Measurements from ENCODE around the gene CSGALNACT2.

DNA sequence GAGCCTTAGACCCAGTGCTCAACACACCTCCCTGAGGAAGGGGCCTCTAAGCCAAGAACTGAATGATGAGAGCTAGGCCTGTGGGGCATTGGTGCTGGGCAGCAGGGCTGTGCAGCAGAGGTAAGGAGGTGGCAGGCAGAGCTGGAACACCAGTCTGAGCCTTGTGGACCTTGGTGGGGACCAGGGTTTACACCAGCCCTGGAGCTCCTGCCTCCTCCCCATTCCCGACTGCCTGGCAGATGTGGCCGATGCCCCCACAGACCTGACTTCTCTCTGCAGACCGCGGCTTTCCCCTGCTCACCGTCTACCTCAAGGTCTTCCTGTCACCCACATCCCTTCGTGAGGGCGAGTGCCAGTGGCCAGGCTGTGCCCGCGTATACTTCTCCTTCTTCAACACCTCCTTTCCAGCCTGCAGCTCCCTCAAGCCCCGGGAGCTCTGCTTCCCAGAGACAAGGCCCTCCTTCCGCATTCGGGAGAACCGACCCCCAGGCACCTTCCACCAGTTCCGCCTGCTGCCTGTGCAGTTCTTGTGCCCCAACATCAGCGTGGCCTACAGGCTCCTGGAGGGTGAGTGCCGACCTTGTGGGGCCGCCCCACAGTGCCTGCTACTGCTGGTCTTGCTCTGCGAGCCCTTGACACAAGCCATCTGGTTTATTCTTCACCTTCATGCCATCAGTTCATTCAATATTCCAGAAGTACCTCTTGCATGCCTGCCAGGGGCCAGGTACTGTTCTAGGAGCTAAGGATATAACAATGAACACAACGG lies 36.0 kb upstream of the CSGALNACT2 start:
- TF ChIP-seq, protein P1, sequence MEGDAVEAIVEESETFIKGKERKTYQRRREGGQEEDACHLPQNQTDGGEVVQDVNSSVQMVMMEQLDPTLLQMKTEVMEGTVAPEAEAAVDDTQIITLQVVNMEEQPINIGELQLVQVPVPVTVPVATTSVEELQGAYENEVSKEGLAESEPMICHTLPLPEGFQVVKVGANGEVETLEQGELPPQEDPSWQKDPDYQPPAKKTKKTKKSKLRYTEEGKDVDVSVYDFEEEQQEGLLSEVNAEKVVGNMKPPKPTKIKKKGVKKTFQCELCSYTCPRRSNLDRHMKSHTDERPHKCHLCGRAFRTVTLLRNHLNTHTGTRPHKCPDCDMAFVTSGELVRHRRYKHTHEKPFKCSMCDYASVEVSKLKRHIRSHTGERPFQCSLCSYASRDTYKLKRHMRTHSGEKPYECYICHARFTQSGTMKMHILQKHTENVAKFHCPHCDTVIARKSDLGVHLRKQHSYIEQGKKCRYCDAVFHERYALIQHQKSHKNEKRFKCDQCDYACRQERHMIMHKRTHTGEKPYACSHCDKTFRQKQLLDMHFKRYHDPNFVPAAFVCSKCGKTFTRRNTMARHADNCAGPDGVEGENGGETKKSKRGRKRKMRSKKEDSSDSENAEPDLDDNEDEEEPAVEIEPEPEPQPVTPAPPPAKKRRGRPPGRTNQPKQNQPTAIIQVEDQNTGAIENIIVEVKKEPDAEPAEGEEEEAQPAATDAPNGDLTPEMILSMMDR (IDR thresholded peaks at IDR 0.05; ENCODE audit: low read depth, low read length): no peak
- no peak for TF ChIP-seq EZH2phosphoT487 (IDR thresholded peaks at IDR 0.05; ENCODE audit: low read depth)

Measured in OCI-LY3 (cell line).